Keratinocyte (primary cell): Measurements from ENCODE around the gene GLCE.

ENCODE experiments used
- EZH2 ChIP-seq: IDR thresholded peaks from one replicate; pipeline ENCODE4 v1.6.1; 2012; ENCODE audit warnings: inconsistent platforms, mild to moderate bottlenecking, low read length, moderate library complexity
- TF ChIP-seq, protein P1 (sequence below), 3 experiments: IDR thresholded peaks in 1 of 3; conservative IDR thresholded peaks in 1 of 3; optimal IDR thresholded peaks in 1 of 3; 2 replicates in 2 of 3; 3 replicates in 1 of 3; pipeline versions ENCODE3 to v1.5.1; 2011; ENCODE audit warnings: low read length in 3 of 3, mild to moderate bottlenecking in 3 of 3, moderate library complexity in 2 of 3, control low read depth in 1 of 3, inconsistent platforms in 1 of 3; ENCODE audit not compliant: insufficient read depth in 2 of 3; ENCODE audit errors: extremely low read depth in 1 of 3

DNA sequence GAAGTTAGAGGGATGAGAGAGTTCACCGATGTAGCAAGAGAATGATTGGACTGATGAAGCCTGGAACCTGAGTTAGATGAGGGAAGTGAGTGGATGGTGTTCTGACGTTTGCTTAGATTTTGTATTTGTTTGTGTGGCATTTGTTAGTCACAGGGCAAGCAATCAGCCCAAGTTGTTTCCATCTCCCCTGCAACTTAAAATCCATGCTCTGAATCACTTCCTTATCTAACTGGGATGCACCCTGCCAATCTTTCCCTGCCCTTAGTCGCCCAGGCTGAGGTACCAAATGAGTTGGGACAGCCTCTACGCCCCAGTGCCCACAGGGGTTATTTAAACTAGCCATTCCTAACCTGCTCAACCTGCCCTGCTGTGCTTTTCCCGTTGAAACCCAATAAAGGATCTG lies 150.9 kb downstream of the GLCE start:
- TF ChIP-seq, protein P1, sequence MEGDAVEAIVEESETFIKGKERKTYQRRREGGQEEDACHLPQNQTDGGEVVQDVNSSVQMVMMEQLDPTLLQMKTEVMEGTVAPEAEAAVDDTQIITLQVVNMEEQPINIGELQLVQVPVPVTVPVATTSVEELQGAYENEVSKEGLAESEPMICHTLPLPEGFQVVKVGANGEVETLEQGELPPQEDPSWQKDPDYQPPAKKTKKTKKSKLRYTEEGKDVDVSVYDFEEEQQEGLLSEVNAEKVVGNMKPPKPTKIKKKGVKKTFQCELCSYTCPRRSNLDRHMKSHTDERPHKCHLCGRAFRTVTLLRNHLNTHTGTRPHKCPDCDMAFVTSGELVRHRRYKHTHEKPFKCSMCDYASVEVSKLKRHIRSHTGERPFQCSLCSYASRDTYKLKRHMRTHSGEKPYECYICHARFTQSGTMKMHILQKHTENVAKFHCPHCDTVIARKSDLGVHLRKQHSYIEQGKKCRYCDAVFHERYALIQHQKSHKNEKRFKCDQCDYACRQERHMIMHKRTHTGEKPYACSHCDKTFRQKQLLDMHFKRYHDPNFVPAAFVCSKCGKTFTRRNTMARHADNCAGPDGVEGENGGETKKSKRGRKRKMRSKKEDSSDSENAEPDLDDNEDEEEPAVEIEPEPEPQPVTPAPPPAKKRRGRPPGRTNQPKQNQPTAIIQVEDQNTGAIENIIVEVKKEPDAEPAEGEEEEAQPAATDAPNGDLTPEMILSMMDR (optimal IDR thresholded peaks at IDR 0.05 in 1 of 3, IDR thresholded peaks at IDR 0.05 in 1 of 3, conservative IDR thresholded peaks at IDR 0.05 in 1 of 3; ENCODE audit: extremely low read depth in 1 of 3, insufficient read depth in 2 of 3, low read length in 3 of 3) = no peak
- TF ChIP-seq EZH2 = no peak
